ENCODE measurements around the gene ARHGAP12.

The ARHGAP12 gene

GRCh38 chr10:31819391-31819820, 109.2 kb downstream of the ARHGAP12 start:
- H3K4me1 ChIP-seq (ENCODE audit: control insufficient read depth, insufficient read depth, low read length), result no peaks in the 10 kb centered on the region
- peaks cover 0 to 4% of the 10 kb centered on the region in 2 experiments; a peak in 2 of 3 replicates for H3K36me3 ChIP-seq (ENCODE audit: control insufficient read depth in 2 of 2, insufficient read depth in 1 of 2, low read length in 2 of 2)
- no peaks in the 10 kb centered on the region for H3K9me3 ChIP-seq (ENCODE audit: control insufficient read depth, insufficient read depth, low read depth, low read length)
- H3K4me3 ChIP-seq (ENCODE audit: low read depth, low read length), result no peak overlapping the region
- no peak for TF ChIP-seq ZNF747 (tag by site-specific recombination; IDR thresholded peaks at IDR 0.05)
- TF ChIP-seq ZNF560 (tag by site-specific recombination; IDR thresholded peaks at IDR 0.05; ENCODE audit: borderline replicate concordance), result no peak
- TF ChIP-seq ZNF571 (tag by site-specific recombination; IDR thresholded peaks at IDR 0.05), result no peak
- no peak for TF ChIP-seq ZNF155 (tag by site-specific recombination; IDR thresholded peaks at IDR 0.05)
- no peak for TF ChIP-seq ZNF280D (tag by site-specific recombination; IDR thresholded peaks at IDR 0.05)
- TF ChIP-seq OSR2 (tag by site-specific recombination; IDR thresholded peaks at IDR 0.05), result no peak
- POLR2A ChIA-PET, result no interaction called here
- CTCF ChIA-PET, result no interaction called here
- H3K27ac ChIP-seq (ENCODE audit: extremely low read depth, low read depth, low read length), result no peak overlapping the region

GRCh38 chr10:31816318-31816717, 112.3 kb downstream of the ARHGAP12 start:
- Histone ChIP-seq H3K27ac (ENCODE audit: extremely low read depth, low read depth, low read length) (no peak overlapping the region), H3K9me3 (ENCODE audit: control insufficient read depth, insufficient read depth, low read depth, low read length) (no peaks in the 10 kb centered on the region), H3K4me3 (ENCODE audit: low read depth, low read length) (no peak overlapping the region), H3K4me1 (ENCODE audit: control insufficient read depth, insufficient read depth, low read length) (no peaks in the 10 kb centered on the region), H3K36me3 (ENCODE audit: control insufficient read depth in 2 of 2, insufficient read depth in 1 of 2, low read length in 2 of 2) (peaks cover 0 to 4% of the 10 kb centered on the region in 2 experiments; a peak in 1 of 3 replicates)
- POLR2A ChIA-PET, result no interaction called here
- no peak for TF ChIP-seq ZNF561 (tag by site-specific recombination; IDR thresholded peaks at IDR 0.05; ENCODE audit: borderline replicate concordance)
- TF ChIP-seq ZSCAN4 (tag by site-specific recombination; IDR thresholded peaks at IDR 0.05), result no peak
- no peak for TF ChIP-seq ZNF133 (tag by site-specific recombination; IDR thresholded peaks at IDR 0.05)
- no peak for TF ChIP-seq ZNF112 (tag by site-specific recombination; IDR thresholded peaks at IDR 0.05)
- TF ChIP-seq ZNF398 (tag by site-specific recombination; IDR thresholded peaks at IDR 0.05), result no peak
- no peak for TF ChIP-seq ZNF202 (tag by site-specific recombination; IDR thresholded peaks at IDR 0.05; ENCODE audit: borderline replicate concordance)
- TF ChIP-seq ZNF626 (tag by site-specific recombination; IDR thresholded peaks at IDR 0.05), result no peak
- no peak for TF ChIP-seq PRDM4 (tag by site-specific recombination; IDR thresholded peaks at IDR 0.05)
- no peak for TF ChIP-seq ZNF76 (tag by site-specific recombination; IDR thresholded peaks at IDR 0.05; ENCODE audit: borderline replicate concordance, low read depth)
- TF ChIP-seq ZNF280C (tag by site-specific recombination; IDR thresholded peaks at IDR 0.05), result no peak
- TF ChIP-seq ZNF521 (tag by site-specific recombination; IDR thresholded peaks at IDR 0.05), result no peak
- no peak for TF ChIP-seq ZNF488 (tag by site-specific recombination; IDR thresholded peaks at IDR 0.05)
- no peak for TF ChIP-seq ZNF391 (tag by site-specific recombination; IDR thresholded peaks at IDR 0.05; ENCODE audit: borderline replicate concordance, low read depth)
- no peak for TF ChIP-seq MEIS1 (CRISPR knock-in tag; IDR thresholded peaks at IDR 0.05; ENCODE audit: borderline replicate concordance)
- no peak for TF ChIP-seq ZNF292 (tag by site-specific recombination; IDR thresholded peaks at IDR 0.05; ENCODE audit: borderline replicate concordance, low read depth)
- no peak for TF ChIP-seq ZNF274 (IDR thresholded peaks at IDR 0.05; ENCODE audit: low read length)
- no peak for TF ChIP-seq ZNF274 (tag by site-specific recombination; IDR thresholded peaks at IDR 0.05; ENCODE audit: borderline replicate concordance)
- no peak for TF ChIP-seq SP3 (tag by site-specific recombination; IDR thresholded peaks at IDR 0.05)
- CTCF ChIA-PET, result no interaction called here
